Measurements from ENCODE around the gene DCLRE1C.

The DCLRE1C gene

GRCh38 chr10:14852236-14852635 is 101.7 kb downstream of the DCLRE1C start:
- H3K36me3 ChIP-seq (ENCODE audit: control insufficient read depth in 1 of 2, insufficient read depth in 2 of 2, low read length in 2 of 2) = peaks cover 23 to 31% of the 10 kb centered on the region in 2 donors
- H3K27ac ChIP-seq (ENCODE audit: low read length) = no peak overlapping the region
- no peaks in the 10 kb centered on the region for H3K4me1 ChIP-seq (ENCODE audit: control insufficient read depth in 1 of 2, insufficient read depth in 2 of 2, low read length in 2 of 2)
- H3K27me3 ChIP-seq (ENCODE audit: low read depth, low read length) = no peaks in the 10 kb centered on the region
- H3K9me3 ChIP-seq (ENCODE audit: control insufficient read depth in 1 of 2, low read length in 2 of 2) = no peaks in the 10 kb centered on the region
- H3K4me3 ChIP-seq (ENCODE audit: low read depth in 1 of 2, low read length in 2 of 2) = no peak overlapping the region
